Loucy (cell line): ENCODE data around the gene ABCC9.

Experiments
- CTCF ChIP-seq: fragments of 200-600 bp; sonication (generic); conservative IDR thresholded peaks from 2 replicates; pipeline ENCODE4 v1.5.1; 2014; ENCODE audit warnings: mild to moderate bottlenecking, antibody characterized with exemption, low read length
- EZH2phosphoT487 ChIP-seq: fragments of 200-600 bp; IDR thresholded peaks from 2 replicates; pipeline ENCODE4 v1.6.1; 2018; ENCODE audit warnings: antibody characterized with exemption, mild to moderate bottlenecking, moderate library complexity, borderline replicate concordance

- TF ChIP-seq CTCF (no peak), EZH2phosphoT487 (no peak)
Measured at GRCh38 chr12:21780786-21781185, 160.4 kb downstream of the ABCC9 start.
